Astrocyte of the spinal cord (primary cell): ENCODE results near the gene TCAP.

Experiments used
- DNase-seq: peaks from one replicate; pipeline ENCODE4 v3.0.0; 2011; ENCODE audit warnings: low read depth, low spot score
- H3K4me3 ChIP-seq: 2 replicates; pipeline ENCODE4 v1.5.1; 2011; ENCODE audit warnings: low read depth, mild to moderate bottlenecking, low read length, moderate library complexity
- in situ Hi-C: cut with HindIII; loops from 2 replicates; pipeline ENCODE4 v1.10.0; 2017; ENCODE audit warnings: low sequenced_read_pairs
- TF ChIP-seq, protein P1 (sequence below): IDR thresholded peaks from 2 replicates; pipeline ENCODE4 v1.5.1; 2012; ENCODE audit warnings: low read depth, mild to moderate bottlenecking, low read length, inconsistent platforms

The TCAP gene

DNA sequence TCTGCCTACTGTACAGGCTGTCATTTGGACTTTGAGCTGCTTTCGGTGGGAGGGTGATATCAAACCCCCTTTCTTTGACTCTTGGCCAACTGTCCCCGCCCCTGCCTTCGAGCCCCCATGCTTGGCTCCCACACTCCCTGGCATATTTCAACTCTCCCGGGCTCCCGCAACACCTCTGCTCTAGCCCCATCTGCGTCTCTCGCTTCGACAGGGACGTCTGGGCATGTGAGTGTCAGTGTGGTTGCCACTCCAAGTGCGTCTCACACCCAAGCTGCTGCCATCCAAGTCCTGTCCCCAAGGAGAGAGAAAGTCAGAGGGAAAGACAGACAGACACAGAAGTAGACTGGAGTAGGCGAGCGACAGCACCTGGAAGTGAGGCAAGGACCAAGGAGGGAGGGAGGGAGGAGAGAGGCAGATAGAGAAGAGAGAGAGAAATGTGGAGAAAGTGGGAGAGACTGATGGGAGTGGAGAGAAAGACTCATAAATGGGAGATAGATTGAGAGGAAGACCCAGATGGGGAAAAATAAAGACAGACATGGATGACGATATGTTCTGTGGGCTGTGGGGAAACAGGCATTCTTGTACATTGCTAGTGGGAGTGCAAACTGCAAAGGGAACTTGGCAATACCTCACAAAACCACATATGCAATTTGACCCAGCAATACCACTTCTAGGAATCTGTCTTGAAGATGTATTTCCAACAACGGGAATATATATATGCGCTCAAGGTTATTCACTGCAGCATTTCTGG, 16.4 kb upstream of the TCAP start:
- in situ Hi-C loops, result no loop called here
- TF ChIP-seq, protein P1, sequence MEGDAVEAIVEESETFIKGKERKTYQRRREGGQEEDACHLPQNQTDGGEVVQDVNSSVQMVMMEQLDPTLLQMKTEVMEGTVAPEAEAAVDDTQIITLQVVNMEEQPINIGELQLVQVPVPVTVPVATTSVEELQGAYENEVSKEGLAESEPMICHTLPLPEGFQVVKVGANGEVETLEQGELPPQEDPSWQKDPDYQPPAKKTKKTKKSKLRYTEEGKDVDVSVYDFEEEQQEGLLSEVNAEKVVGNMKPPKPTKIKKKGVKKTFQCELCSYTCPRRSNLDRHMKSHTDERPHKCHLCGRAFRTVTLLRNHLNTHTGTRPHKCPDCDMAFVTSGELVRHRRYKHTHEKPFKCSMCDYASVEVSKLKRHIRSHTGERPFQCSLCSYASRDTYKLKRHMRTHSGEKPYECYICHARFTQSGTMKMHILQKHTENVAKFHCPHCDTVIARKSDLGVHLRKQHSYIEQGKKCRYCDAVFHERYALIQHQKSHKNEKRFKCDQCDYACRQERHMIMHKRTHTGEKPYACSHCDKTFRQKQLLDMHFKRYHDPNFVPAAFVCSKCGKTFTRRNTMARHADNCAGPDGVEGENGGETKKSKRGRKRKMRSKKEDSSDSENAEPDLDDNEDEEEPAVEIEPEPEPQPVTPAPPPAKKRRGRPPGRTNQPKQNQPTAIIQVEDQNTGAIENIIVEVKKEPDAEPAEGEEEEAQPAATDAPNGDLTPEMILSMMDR, result no peak
- DNase-seq, result peak; percentile 55
- no peak overlapping the region for H3K4me3 ChIP-seq

DNA sequence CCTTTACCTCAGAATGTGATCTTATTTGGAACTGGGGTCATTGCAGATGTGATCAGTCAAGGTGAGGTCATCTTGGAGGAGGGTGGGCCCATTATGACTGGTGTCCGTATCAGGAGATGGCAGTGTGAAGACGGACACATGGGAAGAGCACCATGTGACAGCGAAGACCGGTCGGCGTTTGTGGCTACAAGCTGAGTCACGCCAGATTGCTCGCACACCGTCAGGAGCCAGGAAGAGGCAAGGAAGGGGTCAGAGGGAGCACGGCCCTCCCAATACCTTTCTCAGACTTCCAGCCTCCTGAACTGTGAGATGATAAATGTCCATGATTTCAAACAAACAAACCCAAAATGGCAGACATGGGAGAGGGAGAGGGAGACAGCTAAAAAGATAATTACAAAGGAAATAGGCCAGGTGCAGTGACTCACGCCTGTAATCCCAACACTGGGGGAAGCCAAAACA, 15.0 kb upstream of the TCAP start:
- no peak for DNase-seq
- no peak overlapping the region for H3K4me3 ChIP-seq
- TF ChIP-seq, protein P1, result no peak
- in situ Hi-C loops, result no loop called here

DNA sequence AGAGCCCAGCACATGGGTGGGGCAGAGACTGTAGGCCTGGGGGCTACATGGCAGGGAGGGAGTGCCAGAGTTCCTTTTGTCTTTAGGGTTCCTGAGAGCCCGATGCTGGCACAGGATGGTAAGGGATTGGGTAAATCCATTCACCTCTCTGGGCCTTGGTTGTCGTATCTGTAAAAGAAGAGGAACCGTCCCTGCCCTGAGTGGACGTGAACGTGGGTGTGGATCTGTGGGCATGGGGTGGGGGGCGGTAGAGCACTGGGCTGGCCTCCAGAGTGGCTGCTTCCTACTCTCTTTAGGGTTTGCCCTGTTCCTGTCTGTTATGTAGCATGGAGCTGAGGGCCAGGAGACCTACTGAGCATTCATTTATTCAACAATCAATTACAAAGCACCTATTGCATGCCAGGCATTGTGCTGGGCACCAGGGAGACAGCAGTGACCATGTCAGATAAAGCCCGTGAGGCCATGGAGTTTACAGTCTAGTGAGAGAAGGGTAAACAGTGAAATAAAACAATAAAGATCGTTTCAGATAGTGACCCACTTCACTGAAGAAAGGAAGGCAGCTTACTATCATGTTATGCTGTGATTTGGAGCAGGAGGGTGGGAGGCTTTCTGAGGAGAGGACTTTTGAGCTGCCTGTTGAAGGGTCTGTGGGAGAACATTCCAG, 13.1 kb upstream of the TCAP start:
- no peak for DNase-seq

DNA sequence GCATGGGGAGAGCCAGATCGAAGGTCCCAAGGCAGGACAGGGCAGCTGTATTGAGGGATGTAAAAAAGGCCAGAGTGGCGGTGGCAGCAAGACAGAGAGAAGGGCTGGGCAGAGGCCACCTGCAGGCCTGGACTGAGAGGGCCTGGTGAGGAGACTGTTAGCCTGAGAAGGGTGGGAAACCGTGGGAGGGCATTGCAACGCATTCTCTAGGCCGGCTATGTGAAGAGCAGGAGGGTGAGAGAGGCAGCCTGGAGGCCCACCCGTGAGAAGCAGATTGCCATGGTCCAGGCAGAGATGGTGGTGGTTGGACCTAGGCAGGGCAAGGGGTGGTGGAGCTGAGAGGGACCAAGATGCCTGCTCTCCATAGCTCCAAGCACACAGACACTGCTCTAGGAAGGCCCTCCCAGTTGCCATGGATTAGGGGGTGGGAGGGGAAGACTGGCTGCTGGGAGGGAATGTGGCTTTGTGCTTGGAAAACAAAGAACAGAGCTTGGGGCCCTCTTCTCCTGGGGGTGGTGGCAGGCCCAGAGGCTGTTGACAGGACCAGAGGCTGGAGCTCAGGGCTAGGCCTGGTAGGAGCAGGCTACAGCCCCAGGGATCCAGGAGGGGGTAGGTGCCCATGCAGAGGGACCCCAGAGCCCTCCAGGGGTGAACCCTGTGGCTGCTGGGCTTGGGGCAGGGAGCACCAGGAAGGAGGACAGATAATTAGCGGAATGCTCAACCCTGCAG, 12.4 kb upstream of the TCAP start:
- in situ Hi-C loops, result no loop called here
- TF ChIP-seq, protein P1, result no peak
- H3K4me3 ChIP-seq, result no peak overlapping the region
- DNase-seq, result no peak

More for the DNA sequence above, 13.1 kb upstream of the TCAP start:
- TF ChIP-seq, protein P1, result no peak
- H3K4me3 ChIP-seq, result no peak overlapping the region
- in situ Hi-C loops, result no loop called here

DNA sequence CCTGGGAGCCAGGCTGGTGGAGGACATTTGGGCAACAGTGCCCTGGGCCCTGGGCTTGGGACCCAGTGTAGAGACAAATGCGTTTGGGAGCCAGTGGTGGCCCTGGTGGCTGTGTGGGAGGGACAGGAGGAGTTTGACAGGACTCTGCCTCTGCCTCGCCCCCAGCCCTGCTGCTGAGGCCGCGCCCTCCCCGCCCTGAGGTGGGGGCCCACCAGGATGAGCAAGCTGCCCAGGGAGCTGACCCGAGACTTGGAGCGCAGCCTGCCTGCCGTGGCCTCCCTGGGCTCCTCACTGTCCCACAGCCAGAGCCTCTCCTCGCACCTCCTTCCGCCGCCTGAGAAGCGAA, 11.9 kb upstream of the TCAP start:
- TF ChIP-seq, protein P1, result no peak
- in situ Hi-C loops, result no loop called here
- DNase-seq, result no peak
- no peak overlapping the region for H3K4me3 ChIP-seq

DNA sequence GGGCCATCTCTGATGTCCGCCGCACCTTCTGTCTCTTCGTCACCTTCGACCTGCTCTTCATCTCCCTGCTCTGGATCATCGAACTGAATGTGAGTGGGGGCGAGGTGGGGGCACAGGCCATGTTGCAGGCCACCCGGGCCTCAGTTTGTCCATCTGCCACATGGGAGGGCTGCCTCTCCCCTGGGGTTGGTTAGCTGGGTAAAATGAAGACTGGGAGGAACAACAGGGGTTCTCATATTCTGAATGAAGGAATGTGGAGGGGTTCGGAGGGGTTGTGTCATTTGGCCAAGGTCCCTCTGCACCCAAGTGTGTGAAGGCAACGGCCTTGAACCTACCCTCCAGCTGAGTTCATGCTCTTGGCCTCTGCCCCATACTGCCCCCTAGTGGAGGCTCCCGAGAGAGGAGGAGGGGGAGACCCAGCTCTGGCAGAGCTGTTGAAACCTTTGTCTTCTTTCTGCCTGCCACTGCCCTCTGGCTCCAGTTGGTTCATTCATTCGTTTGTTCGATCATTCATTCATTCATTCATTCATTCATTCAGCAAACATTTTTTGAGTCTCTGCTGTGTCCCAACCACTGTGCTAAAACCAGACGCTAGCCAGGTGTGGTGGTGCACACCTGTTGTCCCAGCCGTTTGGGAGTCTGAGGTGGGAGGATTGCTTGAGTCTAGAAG, 11.4 kb upstream of the TCAP start:
- in situ Hi-C loops, result no loop called here
- no peak overlapping the region for H3K4me3 ChIP-seq
- TF ChIP-seq, protein P1, result peak; percentile 94
- no peak for DNase-seq
